K562 (cell line): ENCODE results near the gene VWA7. TPM values are rescaled to one million over a fixed set of nuclear protein-coding genes. Genes with fewer than 3 reads are reported as not detected.

Experiments used
- CREBBP ChIP-seq: IDR thresholded peaks from one replicate; pipeline ENCODE4 v1.6.1; 2012; ENCODE audit warnings: low read depth, mild to moderate bottlenecking, control low read depth, inconsistent platforms, low read length
- FOXJ3 ChIP-seq: sonication (generic); formaldehyde crosslinking; IDR thresholded peaks from 2 replicates; pipeline ENCODE4 v1.4.0; 2020; ENCODE audit warnings: mild to moderate bottlenecking, missing genetic modification reagents
- MTF1 ChIP-seq: fragments of 250-450 bp; sonication (Bioruptor Pico); IDR thresholded peaks from 2 replicates; pipeline ENCODE4 v1.9.0; 2021; ENCODE audit warnings: moderate library complexity, mild to moderate bottlenecking, inconsistent platforms, borderline replicate concordance
- NR3C1 ChIP-seq: sonication (generic); formaldehyde crosslinking; IDR thresholded peaks from 2 replicates; pipeline ENCODE4 v1.8.1; 2022; ENCODE audit warnings: missing genetic modification reagents
- PTBP1 ChIP-seq: fragments of 200-400 bp; formaldehyde crosslinking; IDR thresholded peaks from 2 replicates; pipeline ENCODE4 v1.6.1; 2017; ENCODE audit warnings: low read depth, low read length
- RBM34 ChIP-seq: fragments of 200-400 bp; formaldehyde crosslinking; IDR thresholded peaks from 2 replicates; pipeline ENCODE4 v1.6.1; 2018; ENCODE audit warnings: low read length, borderline replicate concordance; ENCODE audit not compliant: insufficient read depth
- SMAD1 ChIP-seq: fragments of 150-350 bp; IDR thresholded peaks from 2 replicates; pipeline ENCODE4 v1.6.1; 2014; ENCODE audit warnings: low read length, low read depth; ENCODE audit not compliant: partially characterized antibody
- SMARCB1 ChIP-seq: IDR thresholded peaks from 2 replicates; pipeline ENCODE4 v1.6.1; 2011; ENCODE audit warnings: improper control_type of control experiment, low read depth; ENCODE audit not compliant: insufficient read length
- TAL1 ChIP-seq: fragments of 450-650 bp; IDR thresholded peaks from 2 replicates; pipeline ENCODE4 v1.6.1; 2016; ENCODE audit warnings: mild to moderate bottlenecking
- ZNF140 ChIP-seq: fragments of 250-450 bp; sonication (Bioruptor Pico); IDR thresholded peaks from 2 replicates; pipeline ENCODE4 v1.8.0; 2021; ENCODE audit warnings: moderate library complexity, mild to moderate bottlenecking, inconsistent platforms
- ZNF717 ChIP-seq: fragments of 250-450 bp; sonication (Bioruptor Pico); IDR thresholded peaks from 2 replicates; pipeline ENCODE4 v1.5.0; 2021
- polyA plus RNA-seq, 8 experiments: library from polyadenylated mRNA; depleted of rRNA in 4 of 8; stranded (reverse) in 5 of 8; unstranded in 3 of 8; fragments of >200 nt; fragmentation: Nextera tagmentation in 2 of 8; fragmentation: Illumina TruSeq in 1 of 8; extraction: Ambion mirVana in 2 of 8; extraction: Trizol in 1 of 8; gene quantifications; 2 replicates each; pipeline versions ENCODE4 v1.2.1 to v1.2.3, GENCODE V29; 2011 to 2014; ENCODE audit warnings: inconsistent platforms in 1 of 8, missing spikeins in 1 of 8
- total RNA-seq, 7 experiments: library from RNA; depleted of rRNA in 6 of 7; stranded (reverse); fragments of >200 nt in 6 of 7; fragmentation: Illumina TruSeq in 2 of 7; extraction: Trizol in 2 of 7; gene quantifications; 2 replicates each; pipeline versions ENCODE4 v1.2.1 to v1.2.3, GENCODE V29; 2011 to 2021; ENCODE audit warnings: low replicate concordance in 1 of 7
- TF ChIP-seq, protein P1 (sequence below): sonication (generic); formaldehyde crosslinking; IDR thresholded peaks from 2 replicates; pipeline ENCODE4 v1.5.0; 2020; ENCODE audit warnings: missing genetic modification reagents
- TF ChIP-seq, protein P2 (sequence below): IDR thresholded peaks from 2 replicates; pipeline ENCODE4 v1.6.1; 2014; ENCODE audit warnings: antibody characterized with exemption
- TF ChIP-seq, protein P3 (sequence below): sonication (generic); formaldehyde crosslinking; IDR thresholded peaks from 2 replicates; pipeline ENCODE4 v1.8.1; 2023; ENCODE audit warnings: missing genetic modification reagents, mild to moderate bottlenecking, borderline replicate concordance
- TF ChIP-seq, protein P4 (sequence below): sonication (generic); IDR thresholded peaks from 2 replicates; pipeline ENCODE4 v1.6.1; 2016
- TF ChIP-seq, protein P5 (sequence below): sonication (generic); formaldehyde crosslinking; IDR thresholded peaks from 2 replicates; pipeline ENCODE4 v1.4.0; 2020; ENCODE audit warnings: mild to moderate bottlenecking, missing genetic modification reagents
- TF ChIP-seq, protein P6 (sequence below): sonication (generic); formaldehyde crosslinking; IDR thresholded peaks from 2 replicates; pipeline ENCODE4 v1.9.0; 2022; ENCODE audit warnings: mild to moderate bottlenecking, missing genetic modification reagents
- TF ChIP-seq, protein P7 (sequence below): fragments of 250-450 bp; sonication (Bioruptor Pico); IDR thresholded peaks from 2 replicates; pipeline ENCODE4 v1.5.0; 2021

The VWA7 gene
- total and polyA plus RNA-seq, 9 of the 15 experiments (the other 6 are each of a cell fraction or from before 2014, with no cell fraction given): 0.18 to 2.9 (median 0.95) TPM

DNA sequence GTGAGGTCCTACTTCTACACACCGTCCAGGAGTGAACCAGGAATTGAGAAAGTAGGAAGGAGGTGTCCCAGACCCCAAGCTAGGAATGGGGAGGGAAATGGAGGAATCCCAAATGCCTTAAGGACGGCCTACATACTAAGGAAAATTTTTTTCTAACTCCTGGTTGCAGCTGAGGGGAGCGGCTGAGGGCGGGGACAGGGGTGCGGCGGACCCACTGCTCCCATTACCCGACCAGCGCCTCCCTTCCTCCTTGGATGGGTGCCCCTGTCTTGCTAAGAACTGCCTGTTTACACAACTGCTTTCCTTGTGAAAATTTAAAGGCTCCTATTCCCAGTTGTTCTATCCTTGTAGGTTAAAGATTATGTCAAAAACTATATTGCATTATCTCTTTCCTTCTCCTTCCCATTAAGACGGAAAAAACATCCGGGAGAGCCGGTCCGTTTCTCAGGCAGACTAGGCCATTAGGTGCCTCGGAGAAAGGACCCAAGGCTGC, 49.7 kb upstream of the VWA7 start (continued):
- TF ChIP-seq NR3C1 (CRISPR knock-in tag): no peak
- no peak for TF ChIP-seq PTBP1
- no peak for TF ChIP-seq ZNF140 (CRISPR knock-in tag)
- no peak for TF ChIP-seq SMAD1
- TF ChIP-seq, protein P1, sequence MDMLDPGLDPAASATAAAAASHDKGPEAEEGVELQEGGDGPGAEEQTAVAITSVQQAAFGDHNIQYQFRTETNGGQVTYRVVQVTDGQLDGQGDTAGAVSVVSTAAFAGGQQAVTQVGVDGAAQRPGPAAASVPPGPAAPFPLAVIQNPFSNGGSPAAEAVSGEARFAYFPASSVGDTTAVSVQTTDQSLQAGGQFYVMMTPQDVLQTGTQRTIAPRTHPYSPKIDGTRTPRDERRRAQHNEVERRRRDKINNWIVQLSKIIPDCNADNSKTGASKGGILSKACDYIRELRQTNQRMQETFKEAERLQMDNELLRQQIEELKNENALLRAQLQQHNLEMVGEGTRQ (CRISPR knock-in tag): no peak
- TF ChIP-seq FOXJ3 (CRISPR knock-in tag): no peak
- TF ChIP-seq, protein P2, sequence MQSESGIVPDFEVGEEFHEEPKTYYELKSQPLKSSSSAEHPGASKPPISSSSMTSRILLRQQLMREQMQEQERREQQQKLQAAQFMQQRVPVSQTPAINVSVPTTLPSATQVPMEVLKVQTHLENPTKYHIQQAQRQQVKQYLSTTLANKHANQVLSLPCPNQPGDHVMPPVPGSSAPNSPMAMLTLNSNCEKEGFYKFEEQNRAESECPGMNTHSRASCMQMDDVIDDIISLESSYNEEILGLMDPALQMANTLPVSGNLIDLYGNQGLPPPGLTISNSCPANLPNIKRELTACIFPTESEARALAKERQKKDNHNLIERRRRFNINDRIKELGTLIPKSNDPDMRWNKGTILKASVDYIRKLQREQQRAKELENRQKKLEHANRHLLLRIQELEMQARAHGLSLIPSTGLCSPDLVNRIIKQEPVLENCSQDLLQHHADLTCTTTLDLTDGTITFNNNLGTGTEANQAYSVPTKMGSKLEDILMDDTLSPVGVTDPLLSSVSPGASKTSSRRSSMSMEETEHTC: no peak
- TF ChIP-seq, protein P3, sequence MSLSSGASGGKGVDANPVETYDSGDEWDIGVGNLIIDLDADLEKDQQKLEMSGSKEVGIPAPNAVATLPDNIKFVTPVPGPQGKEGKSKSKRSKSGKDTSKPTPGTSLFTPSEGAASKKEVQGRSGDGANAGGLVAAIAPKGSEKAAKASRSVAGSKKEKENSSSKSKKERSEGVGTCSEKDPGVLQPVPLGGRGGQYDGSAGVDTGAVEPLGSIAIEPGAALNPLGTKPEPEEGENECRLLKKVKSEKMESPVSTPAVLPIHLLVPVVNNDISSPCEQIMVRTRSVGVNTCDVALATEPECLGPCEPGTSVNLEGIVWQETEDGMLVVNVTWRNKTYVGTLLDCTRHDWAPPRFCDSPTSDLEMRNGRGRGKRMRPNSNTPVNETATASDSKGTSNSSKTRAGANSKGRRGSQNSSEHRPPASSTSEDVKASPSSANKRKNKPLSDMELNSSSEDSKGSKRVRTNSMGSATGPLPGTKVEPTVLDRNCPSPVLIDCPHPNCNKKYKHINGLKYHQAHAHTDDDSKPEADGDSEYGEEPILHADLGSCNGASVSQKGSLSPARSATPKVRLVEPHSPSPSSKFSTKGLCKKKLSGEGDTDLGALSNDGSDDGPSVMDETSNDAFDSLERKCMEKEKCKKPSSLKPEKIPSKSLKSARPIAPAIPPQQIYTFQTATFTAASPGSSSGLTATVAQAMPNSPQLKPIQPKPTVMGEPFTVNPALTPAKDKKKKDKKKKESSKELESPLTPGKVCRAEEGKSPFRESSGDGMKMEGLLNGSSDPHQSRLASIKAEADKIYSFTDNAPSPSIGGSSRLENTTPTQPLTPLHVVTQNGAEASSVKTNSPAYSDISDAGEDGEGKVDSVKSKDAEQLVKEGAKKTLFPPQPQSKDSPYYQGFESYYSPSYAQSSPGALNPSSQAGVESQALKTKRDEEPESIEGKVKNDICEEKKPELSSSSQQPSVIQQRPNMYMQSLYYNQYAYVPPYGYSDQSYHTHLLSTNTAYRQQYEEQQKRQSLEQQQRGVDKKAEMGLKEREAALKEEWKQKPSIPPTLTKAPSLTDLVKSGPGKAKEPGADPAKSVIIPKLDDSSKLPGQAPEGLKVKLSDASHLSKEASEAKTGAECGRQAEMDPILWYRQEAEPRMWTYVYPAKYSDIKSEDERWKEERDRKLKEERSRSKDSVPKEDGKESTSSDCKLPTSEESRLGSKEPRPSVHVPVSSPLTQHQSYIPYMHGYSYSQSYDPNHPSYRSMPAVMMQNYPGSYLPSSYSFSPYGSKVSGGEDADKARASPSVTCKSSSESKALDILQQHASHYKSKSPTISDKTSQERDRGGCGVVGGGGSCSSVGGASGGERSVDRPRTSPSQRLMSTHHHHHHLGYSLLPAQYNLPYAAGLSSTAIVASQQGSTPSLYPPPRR: peak; percentile 86
- TF ChIP-seq, protein P4, sequence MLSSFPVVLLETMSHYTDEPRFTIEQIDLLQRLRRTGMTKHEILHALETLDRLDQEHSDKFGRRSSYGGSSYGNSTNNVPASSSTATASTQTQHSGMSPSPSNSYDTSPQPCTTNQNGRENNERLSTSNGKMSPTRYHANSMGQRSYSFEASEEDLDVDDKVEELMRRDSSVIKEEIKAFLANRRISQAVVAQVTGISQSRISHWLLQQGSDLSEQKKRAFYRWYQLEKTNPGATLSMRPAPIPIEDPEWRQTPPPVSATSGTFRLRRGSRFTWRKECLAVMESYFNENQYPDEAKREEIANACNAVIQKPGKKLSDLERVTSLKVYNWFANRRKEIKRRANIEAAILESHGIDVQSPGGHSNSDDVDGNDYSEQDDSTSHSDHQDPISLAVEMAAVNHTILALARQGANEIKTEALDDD: no peak
- no peak for TF ChIP-seq MTF1
- TF ChIP-seq CREBBP: no peak
- TF ChIP-seq, protein P5, sequence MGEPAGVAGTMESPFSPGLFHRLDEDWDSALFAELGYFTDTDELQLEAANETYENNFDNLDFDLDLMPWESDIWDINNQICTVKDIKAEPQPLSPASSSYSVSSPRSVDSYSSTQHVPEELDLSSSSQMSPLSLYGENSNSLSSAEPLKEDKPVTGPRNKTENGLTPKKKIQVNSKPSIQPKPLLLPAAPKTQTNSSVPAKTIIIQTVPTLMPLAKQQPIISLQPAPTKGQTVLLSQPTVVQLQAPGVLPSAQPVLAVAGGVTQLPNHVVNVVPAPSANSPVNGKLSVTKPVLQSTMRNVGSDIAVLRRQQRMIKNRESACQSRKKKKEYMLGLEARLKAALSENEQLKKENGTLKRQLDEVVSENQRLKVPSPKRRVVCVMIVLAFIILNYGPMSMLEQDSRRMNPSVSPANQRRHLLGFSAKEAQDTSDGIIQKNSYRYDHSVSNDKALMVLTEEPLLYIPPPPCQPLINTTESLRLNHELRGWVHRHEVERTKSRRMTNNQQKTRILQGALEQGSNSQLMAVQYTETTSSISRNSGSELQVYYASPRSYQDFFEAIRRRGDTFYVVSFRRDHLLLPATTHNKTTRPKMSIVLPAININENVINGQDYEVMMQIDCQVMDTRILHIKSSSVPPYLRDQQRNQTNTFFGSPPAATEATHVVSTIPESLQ (CRISPR knock-in tag): peak; percentile 41; the same call in 1 of the 2 replicates
- TF ChIP-seq RBM34: no peak
- TF ChIP-seq SMARCB1: no peak
- TF ChIP-seq ZNF717 (CRISPR knock-in tag): no peak
- TF ChIP-seq, protein P6, sequence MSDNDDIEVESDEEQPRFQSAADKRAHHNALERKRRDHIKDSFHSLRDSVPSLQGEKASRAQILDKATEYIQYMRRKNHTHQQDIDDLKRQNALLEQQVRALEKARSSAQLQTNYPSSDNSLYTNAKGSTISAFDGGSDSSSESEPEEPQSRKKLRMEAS (CRISPR knock-in tag): no peak
- TF ChIP-seq, protein P7, sequence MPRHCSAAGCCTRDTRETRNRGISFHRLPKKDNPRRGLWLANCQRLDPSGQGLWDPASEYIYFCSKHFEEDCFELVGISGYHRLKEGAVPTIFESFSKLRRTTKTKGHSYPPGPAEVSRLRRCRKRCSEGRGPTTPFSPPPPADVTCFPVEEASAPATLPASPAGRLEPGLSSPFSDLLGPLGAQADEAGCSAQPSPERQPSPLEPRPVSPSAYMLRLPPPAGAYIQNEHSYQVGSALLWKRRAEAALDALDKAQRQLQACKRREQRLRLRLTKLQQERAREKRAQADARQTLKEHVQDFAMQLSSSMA (CRISPR knock-in tag): peak; percentile 46; the same call in 1 of the 2 replicates
- no peak for TF ChIP-seq TAL1
